Neural cell (in vitro differentiated cells): ENCODE results near the gene PRKCE. TPM values are rescaled to one million over a fixed set of nuclear protein-coding genes. Genes with fewer than 3 reads are reported as not detected.

Experiments used
- H2AFZ ChIP-seq: fragments of 200-600, 300-800 bp; sonication (generic), shearing (Covaris generic); 2 replicates; pipeline ENCODE4 v1.6.0; 2014; ENCODE audit warnings: low read depth, mild to moderate bottlenecking, antibody characterized with exemption, low read length, moderate library complexity
- H3F3A ChIP-seq: fragments of 200-600 bp; shearing (Covaris generic); 2 replicates; pipeline ENCODE4 v1.6.1; 2016; ENCODE audit warnings: mild to moderate bottlenecking, moderate library complexity, mixed read lengths, antibody characterized with exemption, low read length; ENCODE audit not compliant: insufficient read depth, poor library complexity, severe bottlenecking
- H3K27ac ChIP-seq: fragments of 200-600, 300-800 bp; sonication (generic), shearing (Covaris generic); 2 replicates; pipeline ENCODE4 v1.5.1; 2014; ENCODE audit warnings: mild to moderate bottlenecking, low read length, moderate library complexity
- H3K27me3 ChIP-seq: fragments of 300-800, 200-600 bp; sonication (generic), shearing (Covaris generic); 2 replicates; pipeline ENCODE4 v1.6.0; 2014; ENCODE audit warnings: mild to moderate bottlenecking, low read depth, low read length, moderate library complexity; ENCODE audit not compliant: insufficient read depth
- H3K36me3 ChIP-seq: fragments of 300-800, 200-600 bp; sonication (generic), shearing (Covaris generic); 2 replicates; pipeline ENCODE4 v1.5.1; 2014; ENCODE audit warnings: mild to moderate bottlenecking, antibody characterized with exemption, low read length, moderate library complexity; ENCODE audit not compliant: insufficient read depth
- H3K4me2 ChIP-seq: fragments of 300-800, 200-600 bp; sonication (generic), shearing (Covaris generic); 2 replicates; pipeline ENCODE4 v1.6.0; 2014; ENCODE audit warnings: mild to moderate bottlenecking, low read length
- H3K4me3 ChIP-seq: fragments of 300-800, 200-600 bp; sonication (generic), shearing (Covaris generic); 2 replicates; pipeline ENCODE4 v1.5.1; 2014; ENCODE audit warnings: mild to moderate bottlenecking, low read length, moderate library complexity
- H3K79me2 ChIP-seq: fragments of 200-600 bp; shearing (Covaris generic); replicated peaks from 2 replicates; pipeline ENCODE4 v1.6.0; 2014; ENCODE audit warnings: mild to moderate bottlenecking, low read length, moderate library complexity; ENCODE audit not compliant: insufficient read depth
- H3K9ac ChIP-seq: fragments of 300-800, 200-600 bp; sonication (generic), shearing (Covaris generic); 2 replicates; pipeline ENCODE4 v1.6.1; 2016; ENCODE audit warnings: mild to moderate bottlenecking, low read length, mixed read lengths
- H3K9me2 ChIP-seq: fragments of 200-600 bp; shearing (Covaris generic); 2 replicates; pipeline ENCODE4 v1.6.1; 2016; ENCODE audit warnings: mild to moderate bottlenecking, low read length, mixed read lengths; ENCODE audit not compliant: insufficient read depth
- H3K9me3 ChIP-seq: fragments of 200-600, 300-800 bp; sonication (generic), shearing (Covaris generic); 2 replicates; pipeline ENCODE4 v1.6.1; 2016; ENCODE audit warnings: mild to moderate bottlenecking, mixed run types, low read length, moderate library complexity, mixed read lengths
- H4K20me1 ChIP-seq: fragments of 200-600 bp; shearing (Covaris generic); 2 replicates; pipeline ENCODE4 v1.6.1; 2016; ENCODE audit warnings: mild to moderate bottlenecking, mixed run types; ENCODE audit not compliant: insufficient read depth
- CTCF ChIP-seq: fragments of 450-650 bp; IDR thresholded peaks from 2 replicates; pipeline ENCODE4 v1.5.1; 2014; ENCODE audit warnings: antibody characterized with exemption, mild to moderate bottlenecking, moderate library complexity; ENCODE audit not compliant: poor library complexity, severe bottlenecking
- EP300 ChIP-seq: fragments of 450-650 bp; conservative IDR thresholded peaks from 2 replicates; pipeline ENCODE4 v1.6.1; 2014; ENCODE audit warnings: antibody characterized with exemption, mild to moderate bottlenecking, moderate library complexity; ENCODE audit not compliant: poor library complexity, severe bottlenecking
- EZH2 ChIP-seq: fragments of 200-600, 300-800 bp; shearing (Covaris generic), sonication (generic); IDR thresholded peaks from 2 replicates; pipeline ENCODE4 v1.6.1; 2014; ENCODE audit warnings: antibody characterized with exemption, low read length, borderline replicate concordance, mild to moderate bottlenecking; ENCODE audit not compliant: insufficient read depth, poor library complexity, severe bottlenecking
- MXI1 ChIP-seq: fragments of 450-650 bp; conservative IDR thresholded peaks from 2 replicates; pipeline ENCODE4 v1.6.1; 2014; ENCODE audit warnings: antibody characterized with exemption, mild to moderate bottlenecking; ENCODE audit not compliant: poor library complexity, severe bottlenecking
- POLR2AphosphoS5 ChIP-seq: IDR thresholded peaks from 2 replicates; pipeline ENCODE4 v1.6.1; 2012
- RAD21 ChIP-seq: fragments of 450-650 bp; conservative IDR thresholded peaks from 2 replicates; pipeline ENCODE4 v1.6.1; 2014; ENCODE audit warnings: antibody characterized with exemption, mild to moderate bottlenecking, moderate library complexity
- SMC3 ChIP-seq: fragments of 450-650 bp; conservative IDR thresholded peaks from 2 replicates; pipeline ENCODE4 v1.6.1; 2014; ENCODE audit warnings: antibody characterized with exemption, mild to moderate bottlenecking, moderate library complexity; ENCODE audit not compliant: poor library complexity
- TAF1 ChIP-seq: IDR thresholded peaks from 2 replicates; pipeline ENCODE4 v1.6.1; 2012; ENCODE audit warnings: low read depth
- polyA plus RNA-seq: library from polyadenylated mRNA; depleted of rRNA; stranded (reverse); fragments of >200 nt; gene quantifications from 2 replicates; pipeline ENCODE4 v1.2.3, GENCODE V29; 2014
- TF ChIP-seq, protein P1 (sequence below): IDR thresholded peaks from 2 replicates; pipeline ENCODE4 v1.6.1; 2012; ENCODE audit warnings: borderline replicate concordance

Gene PRKCE
- polyA plus RNA-seq, 1 donor from 2014 or later = 5.4 TPM

DNA sequence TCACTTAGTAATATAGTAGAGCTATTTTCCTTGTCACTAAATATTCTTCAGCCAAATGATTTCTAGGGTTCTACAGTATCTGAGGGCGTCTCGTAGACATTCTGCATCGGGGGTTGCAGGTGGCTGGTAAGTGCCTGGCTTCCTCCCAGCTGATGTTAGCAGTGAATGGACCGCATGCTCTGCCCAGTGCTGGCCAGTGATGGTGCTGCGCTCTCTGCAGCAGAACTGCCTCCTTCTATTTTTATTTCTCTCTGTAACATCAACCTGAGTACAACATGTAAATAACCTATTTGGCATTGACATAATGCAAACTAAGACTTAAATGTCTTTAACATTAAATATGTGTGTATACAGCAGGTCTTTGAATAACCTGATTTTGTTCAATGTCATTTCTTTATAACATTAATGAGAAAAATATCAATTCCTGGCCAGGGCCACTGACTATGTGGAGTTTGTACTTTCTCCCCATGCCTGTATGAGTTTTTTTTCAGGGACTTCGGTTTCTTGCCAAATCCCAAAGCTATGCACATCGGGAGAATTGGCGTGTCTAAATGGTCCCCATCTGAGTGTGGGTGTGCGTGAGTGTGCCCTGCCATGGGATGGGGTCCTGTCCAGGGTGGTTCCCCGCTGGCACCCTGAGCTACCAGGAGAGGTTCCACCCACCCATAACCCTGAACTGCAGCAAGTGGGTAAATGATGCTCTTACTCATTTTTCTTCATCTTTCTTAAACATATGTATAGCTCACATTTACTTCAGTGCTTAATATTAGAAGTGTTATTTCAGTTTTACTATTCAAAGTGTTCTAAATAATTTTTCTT, 367.5 kb downstream of the PRKCE start:
- TF ChIP-seq EP300 (no peak), MXI1 (no peak), RAD21 (no peak), POLR2AphosphoS5 (no peak), EZH2 (no peak), TAF1 (no peak), SMC3 (no peak), CTCF (no peak)
- TF ChIP-seq, protein P1, sequence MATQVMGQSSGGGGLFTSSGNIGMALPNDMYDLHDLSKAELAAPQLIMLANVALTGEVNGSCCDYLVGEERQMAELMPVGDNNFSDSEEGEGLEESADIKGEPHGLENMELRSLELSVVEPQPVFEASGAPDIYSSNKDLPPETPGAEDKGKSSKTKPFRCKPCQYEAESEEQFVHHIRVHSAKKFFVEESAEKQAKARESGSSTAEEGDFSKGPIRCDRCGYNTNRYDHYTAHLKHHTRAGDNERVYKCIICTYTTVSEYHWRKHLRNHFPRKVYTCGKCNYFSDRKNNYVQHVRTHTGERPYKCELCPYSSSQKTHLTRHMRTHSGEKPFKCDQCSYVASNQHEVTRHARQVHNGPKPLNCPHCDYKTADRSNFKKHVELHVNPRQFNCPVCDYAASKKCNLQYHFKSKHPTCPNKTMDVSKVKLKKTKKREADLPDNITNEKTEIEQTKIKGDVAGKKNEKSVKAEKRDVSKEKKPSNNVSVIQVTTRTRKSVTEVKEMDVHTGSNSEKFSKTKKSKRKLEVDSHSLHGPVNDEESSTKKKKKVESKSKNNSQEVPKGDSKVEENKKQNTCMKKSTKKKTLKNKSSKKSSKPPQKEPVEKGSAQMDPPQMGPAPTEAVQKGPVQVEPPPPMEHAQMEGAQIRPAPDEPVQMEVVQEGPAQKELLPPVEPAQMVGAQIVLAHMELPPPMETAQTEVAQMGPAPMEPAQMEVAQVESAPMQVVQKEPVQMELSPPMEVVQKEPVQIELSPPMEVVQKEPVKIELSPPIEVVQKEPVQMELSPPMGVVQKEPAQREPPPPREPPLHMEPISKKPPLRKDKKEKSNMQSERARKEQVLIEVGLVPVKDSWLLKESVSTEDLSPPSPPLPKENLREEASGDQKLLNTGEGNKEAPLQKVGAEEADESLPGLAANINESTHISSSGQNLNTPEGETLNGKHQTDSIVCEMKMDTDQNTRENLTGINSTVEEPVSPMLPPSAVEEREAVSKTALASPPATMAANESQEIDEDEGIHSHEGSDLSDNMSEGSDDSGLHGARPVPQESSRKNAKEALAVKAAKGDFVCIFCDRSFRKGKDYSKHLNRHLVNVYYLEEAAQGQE = no peak
- no peak overlapping the region for H3K27ac ChIP-seq
- H3K36me3 ChIP-seq = no peaks in the 10 kb centered on the region
- no peaks in the 10 kb centered on the region for H3K9me3 ChIP-seq
- no peak overlapping the region for H3K4me2 ChIP-seq
- no peaks in the 10 kb centered on the region for H4K20me1 ChIP-seq
- no peak overlapping the region for H3K4me3 ChIP-seq
- H2AFZ ChIP-seq = no peak overlapping the region
- no peaks in the 10 kb centered on the region for H3K9me2 ChIP-seq
- no peaks in the 10 kb centered on the region for H3K79me2 ChIP-seq
- no peaks in the 10 kb centered on the region for H3F3A ChIP-seq
- no peak overlapping the region for H3K9ac ChIP-seq
- no peaks in the 10 kb centered on the region for H3K27me3 ChIP-seq

DNA sequence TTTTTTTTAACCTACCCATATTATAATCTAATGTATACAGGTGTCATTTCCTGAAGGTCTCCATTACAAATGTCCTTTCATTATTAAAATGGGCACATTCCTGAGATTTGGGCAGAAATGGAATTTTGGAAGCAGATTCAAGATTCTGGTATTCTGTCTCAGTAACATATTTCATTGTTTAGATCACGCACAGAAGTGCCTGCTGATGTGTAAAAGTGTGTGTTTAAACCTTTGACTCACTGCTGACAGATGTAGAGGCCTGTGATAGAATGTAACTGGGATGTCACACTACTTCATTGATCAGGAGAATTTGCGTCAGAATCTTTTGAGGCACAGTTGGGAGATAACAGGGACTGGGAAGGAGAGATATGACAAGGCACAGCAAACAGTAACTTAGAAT, 368.9 kb downstream of the PRKCE start:
- no peaks in the 10 kb centered on the region for H3K36me3 ChIP-seq

More for the DNA sequence above, 368.9 kb downstream of the PRKCE start:
- Histone ChIP-seq H3K79me2 (no peaks in the 10 kb centered on the region), H3F3A (no peaks in the 10 kb centered on the region), H3K9me3 (no peaks in the 10 kb centered on the region), H3K4me3 (no peak overlapping the region), H3K9ac (no peak overlapping the region), H3K4me2 (no peak overlapping the region), H3K27ac (no peak overlapping the region), H3K9me2 (no peaks in the 10 kb centered on the region), H3K27me3 (no peaks in the 10 kb centered on the region), H4K20me1 (no peaks in the 10 kb centered on the region), H2AFZ (no peak overlapping the region)
- TF ChIP-seq EP300 (no peak), POLR2AphosphoS5 (no peak), RAD21 (no peak), CTCF (no peak), MXI1 (no peak), EZH2 (no peak), SMC3 (no peak), TAF1 (no peak)
- TF ChIP-seq, protein P1 = no peak
